ENCODE data around the gene MSH2.

Gene MSH2

DNA sequence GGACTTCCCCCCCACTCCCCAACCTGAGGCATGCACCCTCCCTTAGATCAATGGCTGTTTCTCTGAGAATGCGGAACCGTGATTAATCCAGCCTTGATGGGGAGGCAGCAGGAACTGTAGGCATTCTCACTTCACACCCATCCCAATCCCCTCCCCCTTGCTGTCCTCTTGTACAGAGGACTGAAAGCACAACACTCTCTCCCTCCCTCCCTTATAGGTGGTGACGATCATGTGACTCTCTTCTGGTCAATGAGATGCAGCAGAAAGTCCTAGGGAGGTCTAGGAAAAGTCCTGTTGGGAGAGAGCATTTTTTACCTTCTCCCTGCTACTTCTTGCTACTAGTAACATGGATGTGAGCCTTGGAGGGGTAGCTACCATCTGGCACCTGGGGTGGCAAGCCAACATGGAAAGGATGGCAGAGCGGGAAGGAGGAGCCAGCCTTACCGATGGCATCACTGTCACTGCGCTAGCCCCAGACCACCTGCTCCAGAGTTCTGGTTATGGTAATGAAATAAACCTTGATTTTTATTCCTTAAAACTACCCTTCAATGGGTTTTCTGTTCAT lies 106.9 kb downstream of the MSH2 start:
- DNase-seq: no peak

DNA sequence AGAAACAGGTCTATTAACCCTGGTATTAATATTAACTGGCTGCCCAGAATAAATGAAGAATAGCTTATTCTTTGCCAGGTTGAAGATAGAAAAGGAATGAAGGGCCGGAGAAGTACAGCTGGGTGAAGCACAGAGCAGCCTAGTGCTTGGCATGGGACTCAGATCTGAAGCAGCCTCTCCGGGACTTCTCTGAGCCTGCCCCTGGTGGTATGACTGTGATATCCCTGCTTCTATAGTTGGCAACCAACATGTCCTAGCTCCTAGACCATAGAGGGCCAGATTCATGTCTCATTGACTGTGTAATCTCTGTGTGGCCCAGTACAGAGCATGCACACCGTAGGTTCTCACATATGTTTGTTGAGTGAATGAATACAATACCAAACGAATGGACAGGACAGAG lies 107.8 kb downstream of the MSH2 start:
- no peak for DNase-seq

DNA sequence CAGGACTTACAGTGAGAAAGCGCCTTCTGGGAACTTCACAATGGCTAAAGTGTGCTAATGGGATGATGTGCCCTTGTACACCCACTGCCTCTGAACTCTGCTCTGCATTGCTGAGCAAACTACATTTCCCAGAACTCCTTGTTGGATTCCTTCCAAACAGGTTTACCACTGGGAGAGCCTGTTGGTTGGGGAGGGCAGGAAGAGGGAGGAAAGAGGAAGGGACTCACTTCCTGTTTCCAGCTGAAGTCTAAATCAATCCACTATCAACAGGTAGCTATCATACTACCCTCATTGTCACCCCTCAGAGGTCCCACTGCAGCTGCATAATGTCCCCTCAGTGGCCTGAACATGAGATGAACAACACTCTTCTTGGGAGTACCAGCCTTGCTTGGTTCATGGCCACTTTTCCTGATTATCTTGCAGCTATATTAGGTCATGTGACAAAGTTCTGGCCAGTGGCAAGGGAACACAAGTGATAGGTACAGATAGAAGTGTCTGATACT lies 109.7 kb downstream of the MSH2 start:
- no peak for DNase-seq

DNA sequence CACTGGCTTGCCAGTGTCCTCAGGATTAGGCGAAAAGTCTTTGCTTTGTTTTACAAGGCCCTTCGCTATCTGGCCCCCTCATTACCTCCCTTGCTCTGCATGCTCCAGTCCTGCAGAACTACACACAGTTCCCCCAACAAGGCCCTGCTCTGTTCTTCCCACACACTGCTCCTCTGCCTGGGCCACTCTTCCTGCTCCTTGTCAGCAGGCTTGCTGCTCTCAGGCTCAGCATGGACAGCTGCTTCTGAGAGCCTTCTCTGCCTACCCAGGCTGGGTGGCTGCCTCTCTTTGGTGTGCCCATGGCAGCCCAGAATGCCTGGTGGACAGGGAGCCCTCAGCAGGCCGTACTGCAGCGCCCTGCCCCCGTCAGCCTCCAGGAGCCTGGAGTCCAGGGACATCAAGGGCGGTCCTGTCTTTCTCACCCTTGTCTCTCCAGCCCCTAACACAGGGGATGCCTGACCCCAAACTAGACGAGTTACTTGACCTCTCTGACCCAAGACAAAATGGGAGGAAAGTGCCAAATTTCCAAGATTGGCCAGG lies 111.1 kb downstream of the MSH2 start:
- DNase-seq: no peak

DNA sequence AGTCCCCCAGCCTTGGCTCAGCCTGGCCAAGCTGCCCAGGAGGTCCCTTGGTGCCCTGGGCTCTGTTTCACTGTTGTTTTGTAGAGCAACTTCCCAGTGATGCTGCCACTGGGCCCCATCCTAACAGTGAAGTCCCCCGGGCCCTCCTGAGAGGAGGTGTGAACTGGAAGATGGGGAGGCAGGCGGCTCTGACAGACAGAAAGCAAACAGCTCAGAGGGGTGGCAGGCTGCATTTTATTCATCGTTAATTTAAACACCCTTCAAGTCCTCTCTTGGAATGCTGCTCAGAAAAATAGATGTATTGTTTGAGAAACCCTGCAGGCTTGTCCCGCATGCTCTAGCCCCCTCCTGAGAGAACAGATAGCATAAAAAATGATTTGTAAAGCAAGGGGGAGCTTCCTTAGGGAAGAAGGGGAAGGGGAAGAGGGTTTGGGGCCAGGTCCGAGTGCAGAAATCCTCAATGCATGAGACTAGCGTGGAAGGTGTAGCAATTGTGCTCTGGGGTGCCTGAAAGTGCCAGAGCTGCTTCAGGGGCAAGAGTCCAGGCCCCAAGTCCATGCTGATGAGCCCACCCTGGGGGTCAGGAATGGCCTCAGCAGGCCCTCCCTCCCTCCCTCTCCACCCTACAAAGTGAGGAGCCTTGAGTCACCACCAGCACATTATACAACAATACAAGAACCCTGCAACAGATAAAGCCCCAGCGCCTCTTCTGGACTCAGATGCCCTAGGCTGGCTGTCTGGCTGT lies 113.6 kb downstream of the MSH2 start:
- DNase-seq: no peak

DNA sequence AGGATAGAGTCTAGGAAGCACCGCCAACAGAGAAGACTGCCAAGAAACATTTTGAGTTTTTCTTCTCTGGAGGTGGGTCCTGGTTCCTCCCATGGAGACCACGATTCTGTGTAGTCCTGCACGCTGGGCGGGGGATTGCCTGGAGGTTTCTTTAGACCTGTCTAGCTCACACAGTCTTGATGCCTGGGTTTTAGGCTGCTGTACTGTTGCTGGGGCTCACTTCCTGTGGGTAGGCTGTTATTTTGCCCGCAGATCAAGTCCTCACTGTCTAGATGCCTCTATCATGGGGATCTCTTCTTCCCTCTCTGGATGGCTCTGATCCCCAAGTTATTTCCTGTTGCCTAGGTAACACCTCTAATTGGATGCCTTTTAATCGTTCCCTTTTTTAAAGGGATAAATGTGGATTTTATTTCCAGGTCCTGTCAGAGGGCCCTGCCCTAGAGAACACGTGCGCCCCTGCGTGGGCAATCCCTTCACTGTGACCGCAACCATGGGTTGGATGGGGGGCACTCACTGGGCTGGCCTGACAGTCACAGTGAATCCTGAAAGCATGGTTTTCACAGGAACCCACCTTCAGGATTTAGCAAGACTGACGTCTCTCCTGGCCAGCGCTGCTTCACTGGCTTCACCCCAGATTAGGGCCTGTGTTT lies 115.7 kb downstream of the MSH2 start:
- no peak for DNase-seq

DNA sequence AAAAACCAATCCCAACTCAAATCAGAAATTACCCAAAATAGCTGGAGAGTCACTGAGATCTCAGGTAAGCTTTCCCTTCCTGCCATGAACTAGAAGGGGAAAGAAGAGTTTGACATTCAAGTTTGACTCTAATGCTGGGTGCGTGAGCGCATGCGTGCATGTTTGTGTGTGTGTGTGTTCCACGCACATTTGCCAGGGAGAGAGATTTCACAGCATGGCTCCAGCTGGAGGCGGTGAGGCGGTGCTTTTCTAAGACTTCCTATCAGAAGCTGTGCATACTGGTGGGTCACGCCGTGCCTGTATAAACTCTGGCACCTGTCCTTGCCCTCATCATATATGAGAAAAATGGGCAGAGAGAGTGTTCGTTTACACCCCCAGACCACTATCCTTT lies 116.2 kb downstream of the MSH2 start:
- no peak for DNase-seq

DNA sequence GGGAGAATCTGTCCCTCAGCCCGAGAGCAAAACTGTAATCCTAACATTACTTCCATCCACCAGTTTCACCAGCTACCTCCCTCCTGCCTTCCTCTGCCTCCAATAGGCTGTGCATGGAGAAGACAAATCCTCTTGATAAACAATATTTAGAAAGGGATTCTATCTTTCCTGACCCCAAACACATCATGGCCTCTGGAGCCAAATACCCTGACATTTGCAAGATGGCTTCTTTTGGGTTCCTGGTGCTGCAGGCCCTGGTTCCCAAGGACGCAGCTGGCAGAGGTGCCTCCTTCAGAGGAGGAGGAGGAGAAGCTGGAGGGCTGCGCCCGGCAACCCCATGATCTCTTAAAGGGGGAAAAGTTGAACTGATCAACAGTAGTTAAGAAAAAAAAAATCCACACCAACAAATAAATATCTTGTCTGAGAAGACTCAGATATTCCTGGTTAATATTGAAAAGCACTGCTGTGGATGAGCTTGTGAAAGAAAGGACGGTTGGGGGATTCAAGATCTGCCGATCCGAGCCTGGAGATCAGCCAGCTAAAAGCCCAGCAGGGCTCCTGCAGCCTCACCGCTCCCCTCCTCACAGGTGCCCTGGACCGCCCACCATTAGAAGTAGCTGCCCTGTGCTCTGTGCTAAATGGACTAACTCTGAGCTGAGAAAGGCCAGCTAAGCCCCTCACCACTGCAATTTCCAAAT lies 116.8 kb downstream of the MSH2 start:
- DNase-seq: no peak

DNA sequence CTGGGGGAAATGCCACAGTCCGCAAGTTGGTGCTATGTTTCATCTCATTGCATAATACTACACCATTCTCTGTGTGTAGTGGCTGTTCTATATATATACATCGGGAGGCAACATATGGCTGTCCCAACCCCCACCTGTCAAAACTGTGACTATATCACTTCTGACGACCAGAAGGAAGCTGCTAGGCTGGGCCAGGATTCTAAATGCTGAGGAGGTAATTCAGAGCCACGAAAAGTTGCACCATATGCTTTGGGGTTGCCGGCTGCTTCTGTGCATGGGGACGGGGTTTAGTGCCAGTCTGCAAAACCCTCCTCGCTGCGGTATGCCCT lies 117.3 kb downstream of the MSH2 start:
- DNase-seq: no peak

DNA sequence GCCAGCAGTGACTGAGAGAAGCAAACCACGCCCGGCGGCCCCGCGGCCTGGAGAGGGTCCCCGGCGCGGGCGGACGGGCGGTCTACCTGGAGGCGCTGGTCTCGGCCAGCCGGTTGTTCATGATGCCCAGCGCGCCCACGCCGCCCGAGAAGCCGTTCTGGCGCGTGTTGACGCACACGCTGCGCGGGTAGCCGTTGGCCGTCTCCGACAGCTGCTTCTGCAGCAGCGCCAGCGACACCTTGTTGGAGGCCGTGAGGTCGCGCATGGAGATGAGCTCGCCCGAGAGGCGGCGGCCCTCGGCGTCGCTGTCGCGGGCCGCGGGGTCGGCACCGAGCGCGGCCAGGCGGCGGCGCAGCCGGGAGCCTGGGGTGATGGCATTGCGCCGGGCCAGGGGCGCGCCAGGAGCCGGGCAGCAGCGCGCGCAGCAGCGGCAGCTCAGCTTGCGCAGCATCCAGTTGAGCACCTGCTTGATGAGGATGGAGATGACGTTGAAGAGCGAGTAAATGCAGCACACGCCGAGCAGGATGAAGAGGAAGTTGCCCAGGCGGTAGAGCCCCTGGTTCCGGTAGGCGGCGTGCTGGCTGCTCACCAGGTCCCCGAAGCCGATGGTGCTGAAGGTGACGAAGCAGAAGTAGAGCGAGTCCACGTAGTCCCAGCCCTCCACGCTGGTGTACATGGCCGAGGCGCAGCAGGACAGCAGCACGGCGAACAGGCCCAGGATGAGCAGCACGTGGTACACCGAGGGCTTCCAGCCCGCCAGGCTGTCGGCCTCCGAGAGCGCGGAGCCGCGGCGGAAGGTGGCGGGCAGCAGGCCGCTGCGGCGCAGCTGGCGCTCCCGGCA lies 118.1 kb downstream of the MSH2 start:
- no peak for DNase-seq

DNA sequence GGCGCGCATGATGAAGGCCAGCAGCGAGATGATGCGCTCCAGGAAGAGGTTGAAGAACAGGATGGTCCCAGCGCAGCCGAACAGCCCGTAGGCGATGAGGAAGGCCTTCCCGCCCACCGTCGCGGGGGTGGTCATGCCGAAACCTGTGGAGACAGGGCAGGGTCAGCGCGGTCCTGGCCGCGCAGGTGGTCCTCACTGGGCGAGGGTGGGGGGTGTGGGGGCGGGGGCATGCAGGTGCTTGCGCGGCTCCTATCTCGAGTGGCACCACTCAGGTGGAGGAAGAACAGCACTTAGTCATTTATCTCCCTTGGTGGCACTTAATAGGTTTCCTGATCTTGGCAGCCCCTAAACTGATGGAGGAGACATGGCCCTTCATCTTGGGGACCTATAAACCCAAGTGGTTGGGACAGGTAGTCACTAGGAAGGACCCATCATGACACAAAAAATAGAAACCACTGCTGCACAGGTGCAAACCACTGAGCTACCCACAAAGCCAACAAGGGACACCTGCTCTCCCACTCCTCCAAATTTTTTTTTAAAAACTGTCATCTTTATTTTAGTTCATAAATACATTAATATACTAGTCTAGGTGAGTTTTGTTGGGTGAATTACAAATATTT lies 118.8 kb downstream of the MSH2 start:
- no peak for DNase-seq

DNA sequence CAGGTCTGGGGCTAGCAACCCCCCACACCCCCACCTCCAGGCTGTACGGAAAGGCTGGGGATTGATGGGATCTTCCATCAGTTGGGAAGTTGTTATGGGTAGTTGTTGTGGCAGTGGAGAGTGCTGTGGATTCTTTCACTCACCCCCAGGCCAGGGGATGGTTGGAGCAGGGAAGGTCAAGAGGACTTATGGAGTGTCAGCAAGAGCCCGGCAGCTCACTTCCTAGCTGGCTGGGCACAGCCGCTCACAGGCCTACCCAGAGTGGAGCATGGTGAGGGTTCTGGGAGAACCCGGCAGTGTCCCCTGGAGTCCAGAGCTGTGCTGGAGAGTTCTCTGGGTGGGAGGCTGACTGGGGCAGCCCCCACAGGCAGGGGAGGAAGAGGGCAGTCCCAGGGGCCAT lies 122.2 kb downstream of the MSH2 start:
- DNase-seq: no peak

DNA sequence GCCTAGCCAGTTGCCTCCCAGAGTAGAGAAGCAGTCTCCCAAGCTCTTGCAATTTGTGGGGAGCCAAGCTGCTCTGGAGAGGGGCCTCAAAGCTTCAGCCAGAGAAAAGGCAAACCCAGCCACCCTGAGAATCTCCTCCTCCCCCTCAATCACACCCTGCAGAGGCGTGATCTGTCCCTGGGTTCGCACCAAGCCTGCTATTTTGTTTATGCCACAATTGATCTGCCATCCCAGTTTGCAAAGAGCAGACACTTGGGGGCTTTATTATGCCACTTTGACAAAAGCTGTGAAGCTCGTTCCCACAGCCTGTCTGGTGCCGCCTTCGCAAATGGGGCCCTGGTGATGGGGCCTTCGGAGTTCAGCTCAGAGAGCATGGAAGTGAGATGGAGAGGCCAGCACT lies 125.5 kb downstream of the MSH2 start:
- no peak for DNase-seq

DNA sequence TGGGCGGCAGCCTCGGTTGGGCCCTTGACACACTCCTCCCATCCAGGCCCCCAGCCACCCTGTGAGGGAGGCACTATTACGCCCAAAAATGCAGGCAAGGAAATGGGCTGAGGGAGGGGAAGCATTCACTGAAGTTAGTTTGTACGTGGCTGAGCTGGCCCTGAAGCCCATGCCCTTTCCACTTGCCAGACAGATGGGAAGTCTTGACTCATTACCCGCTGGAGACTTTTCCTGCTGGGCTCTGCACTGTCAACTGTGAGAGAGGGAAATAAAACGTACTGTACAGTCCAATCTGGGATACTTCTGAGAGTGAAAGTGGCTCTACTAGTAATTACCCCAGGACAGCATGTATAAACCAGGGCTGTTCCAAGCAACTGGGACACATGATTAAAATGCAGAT lies 125.9 kb downstream of the MSH2 start:
- no peak for DNase-seq

DNA sequence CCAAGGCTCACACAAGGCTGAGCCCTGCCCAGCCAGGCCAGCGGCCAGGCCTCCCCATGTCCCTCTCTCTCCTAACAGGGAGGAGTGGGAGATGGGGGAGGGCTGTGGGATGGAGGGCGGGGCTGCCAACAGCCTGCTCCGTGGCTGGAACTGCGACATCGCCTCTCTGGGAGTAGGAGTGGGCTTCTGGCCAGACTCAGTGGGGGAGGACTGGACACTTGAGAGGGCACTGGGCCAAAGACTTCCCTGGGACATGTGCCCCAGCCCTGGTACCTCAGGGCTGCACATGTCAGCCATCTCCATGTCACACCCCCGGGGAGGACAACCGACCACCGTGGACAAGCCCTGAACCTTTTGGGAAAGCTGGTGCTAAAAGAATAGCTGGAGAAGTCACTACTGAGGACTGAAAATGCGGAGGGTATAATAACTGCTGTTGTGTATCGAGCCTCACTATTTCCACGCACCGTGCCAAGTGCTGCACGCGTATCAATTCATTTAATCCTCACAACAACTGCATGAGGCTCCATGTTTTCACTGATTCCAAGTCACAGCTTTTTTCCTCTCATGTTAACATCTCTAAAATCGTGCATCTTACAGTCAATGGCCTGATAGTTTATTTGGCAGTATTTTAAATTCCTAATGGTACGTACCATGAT lies 127.3 kb downstream of the MSH2 start:
- DNase-seq: no peak

DNA sequence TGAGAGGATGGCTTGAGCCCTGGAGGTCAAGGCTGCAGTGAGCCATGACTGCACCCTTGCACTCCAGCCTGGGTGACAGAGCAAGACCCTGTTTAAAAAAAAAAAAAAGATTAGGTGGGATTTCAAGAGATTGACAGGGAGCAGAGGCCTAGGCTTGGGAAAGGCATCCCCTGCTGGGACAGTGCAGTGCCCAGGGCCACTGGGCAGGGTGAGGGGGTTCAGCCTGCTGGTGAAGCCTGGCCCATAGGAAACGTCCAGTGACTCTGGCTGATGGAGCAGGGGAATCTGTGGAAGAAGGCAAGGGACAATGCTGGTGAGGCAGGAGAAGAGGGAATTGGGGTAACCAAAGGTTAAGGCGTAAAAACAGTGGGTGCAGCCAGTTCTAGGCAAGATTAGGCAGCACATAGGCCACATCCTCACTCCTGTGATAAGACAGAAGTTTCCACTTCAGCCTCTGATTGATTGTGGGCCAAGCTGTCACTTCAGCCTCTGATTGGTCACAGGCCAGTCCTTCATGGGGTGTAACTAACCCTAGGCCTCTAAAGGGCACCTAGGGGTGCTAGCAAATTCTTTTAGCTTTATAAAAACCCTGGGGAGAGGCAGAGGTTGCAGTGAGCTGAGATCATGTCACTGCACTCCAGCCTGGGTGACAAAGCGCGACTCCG lies 128.6 kb downstream of the MSH2 start:
- DNase-seq: no peak
